GM12873 (cell line): Measurements from ENCODE around the gene KLF16.
A peak's percentile ranks its signal among the peaks of the same experiment; 100 is the strongest.

Source experiments
- TF ChIP-seq, protein P1 (sequence below): IDR thresholded peaks from 2 replicates; pipeline ENCODE4 v1.5.1; 2012; ENCODE audit warnings: low read depth, mild to moderate bottlenecking, moderate library complexity, low read length, control low read depth; ENCODE audit not compliant: insufficient read depth; ENCODE audit errors: missing control alignments

KLF16 gene

GRCh38 chr19:1829958-1830357 is 33.4 kb downstream of the KLF16 start:
- TF ChIP-seq, protein P1, sequence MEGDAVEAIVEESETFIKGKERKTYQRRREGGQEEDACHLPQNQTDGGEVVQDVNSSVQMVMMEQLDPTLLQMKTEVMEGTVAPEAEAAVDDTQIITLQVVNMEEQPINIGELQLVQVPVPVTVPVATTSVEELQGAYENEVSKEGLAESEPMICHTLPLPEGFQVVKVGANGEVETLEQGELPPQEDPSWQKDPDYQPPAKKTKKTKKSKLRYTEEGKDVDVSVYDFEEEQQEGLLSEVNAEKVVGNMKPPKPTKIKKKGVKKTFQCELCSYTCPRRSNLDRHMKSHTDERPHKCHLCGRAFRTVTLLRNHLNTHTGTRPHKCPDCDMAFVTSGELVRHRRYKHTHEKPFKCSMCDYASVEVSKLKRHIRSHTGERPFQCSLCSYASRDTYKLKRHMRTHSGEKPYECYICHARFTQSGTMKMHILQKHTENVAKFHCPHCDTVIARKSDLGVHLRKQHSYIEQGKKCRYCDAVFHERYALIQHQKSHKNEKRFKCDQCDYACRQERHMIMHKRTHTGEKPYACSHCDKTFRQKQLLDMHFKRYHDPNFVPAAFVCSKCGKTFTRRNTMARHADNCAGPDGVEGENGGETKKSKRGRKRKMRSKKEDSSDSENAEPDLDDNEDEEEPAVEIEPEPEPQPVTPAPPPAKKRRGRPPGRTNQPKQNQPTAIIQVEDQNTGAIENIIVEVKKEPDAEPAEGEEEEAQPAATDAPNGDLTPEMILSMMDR: no peak

GRCh38 chr19:1828279-1829238 is 34.8 kb downstream of the KLF16 start:
- TF ChIP-seq, protein P1: no peak

GRCh38 chr19:1827566-1828278 is 35.7 kb downstream of the KLF16 start:
- TF ChIP-seq, protein P1: no peak

GRCh38 chr19:1826557-1827521 is 36.5 kb downstream of the KLF16 start:
- TF ChIP-seq, protein P1: no peak

- TF ChIP-seq, protein P1: peak; percentile 89
Measured at GRCh38 chr19:1825909-1826556, 37.3 kb downstream of the KLF16 start.

DNA sequence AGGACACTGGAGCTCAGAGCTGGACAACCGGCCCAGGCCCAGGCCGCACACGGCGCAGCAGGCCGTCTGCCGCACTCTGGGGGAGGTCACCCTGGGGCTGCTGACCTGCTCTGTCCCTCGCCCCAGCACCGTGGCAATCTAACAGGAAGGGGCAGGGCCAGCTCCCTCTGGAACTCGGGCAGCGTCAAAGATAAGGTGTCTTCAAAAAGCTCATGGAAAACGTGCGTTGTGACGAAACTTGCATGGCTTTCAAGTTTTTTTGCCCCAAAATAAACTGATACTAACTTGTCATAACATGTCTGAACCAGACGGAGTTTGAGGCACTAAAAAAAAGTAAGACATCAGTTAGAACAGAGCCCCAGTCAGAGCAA is 39.1 kb downstream of the KLF16 start:
- TF ChIP-seq, protein P1: no peak
